HS-27A (cell line): ENCODE results near the gene STIMATE.

Experiments
- DNase-seq: peaks from one replicate; pipeline ENCODE4 v3.0.0-alpha.2; 2012; ENCODE audit warnings: low read depth, missing footprints

The STIMATE gene

GRCh38 chr3:52897130-52898122 is at the start of gene STIMATE:
Gene STIMATE, minus strand, starts transcription at chr3:52897548. Its CDS starts 98 bp downstream, at chr3:52897450.
- DNase-seq, result peak; percentile 40

- DNase-seq, result no peak
Measured at GRCh38 chr3:52939600-52939999, 42.3 kb upstream of the STIMATE start.

GRCh38 chr3:52934630-52935530 is 37.5 kb upstream of the STIMATE start:
- DNase-seq, result peak; percentile 5

DNA sequence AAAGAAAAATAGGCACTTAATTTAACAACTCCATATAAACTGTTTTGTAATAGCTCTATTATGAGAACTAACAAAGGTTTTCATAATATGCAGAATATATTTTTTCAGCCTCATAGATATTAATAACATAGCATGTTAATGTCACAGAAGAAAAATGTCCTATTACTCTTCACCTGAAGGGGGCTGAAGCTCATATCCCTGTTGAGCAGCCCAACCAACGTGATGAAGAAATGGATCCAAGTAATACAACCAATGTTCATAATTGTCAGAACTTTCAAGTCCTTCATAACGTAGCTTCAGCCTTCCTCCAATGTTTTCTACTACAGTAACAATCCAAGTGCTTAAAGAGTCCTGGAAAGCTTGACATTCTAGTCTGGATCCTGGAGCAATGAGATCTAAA is 34.5 kb upstream of the STIMATE start:
- DNase-seq, result no peak

GRCh38 chr3:52931328-52931727 is 34.0 kb upstream of the STIMATE start:
- DNase-seq, result no peak

DNA sequence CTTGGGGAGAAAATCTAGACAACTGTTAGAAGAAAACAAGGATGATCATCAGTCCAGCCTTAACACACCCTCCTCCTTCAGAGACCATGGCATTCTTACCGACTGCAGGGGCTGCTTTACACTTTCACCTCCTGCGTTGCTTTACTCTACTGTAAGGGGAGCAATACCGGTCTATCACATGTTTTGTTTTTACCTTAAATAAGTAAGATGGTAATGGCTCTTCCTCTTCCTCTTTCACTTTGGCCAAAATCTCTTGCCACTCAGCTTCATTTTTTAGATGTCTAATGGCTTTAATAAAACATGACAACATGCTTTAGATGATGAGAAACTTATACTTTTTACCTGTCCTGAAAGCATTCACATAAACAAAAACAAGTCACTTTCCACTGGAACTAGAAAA is 33.4 kb upstream of the STIMATE start:
- no peak for DNase-seq

DNA sequence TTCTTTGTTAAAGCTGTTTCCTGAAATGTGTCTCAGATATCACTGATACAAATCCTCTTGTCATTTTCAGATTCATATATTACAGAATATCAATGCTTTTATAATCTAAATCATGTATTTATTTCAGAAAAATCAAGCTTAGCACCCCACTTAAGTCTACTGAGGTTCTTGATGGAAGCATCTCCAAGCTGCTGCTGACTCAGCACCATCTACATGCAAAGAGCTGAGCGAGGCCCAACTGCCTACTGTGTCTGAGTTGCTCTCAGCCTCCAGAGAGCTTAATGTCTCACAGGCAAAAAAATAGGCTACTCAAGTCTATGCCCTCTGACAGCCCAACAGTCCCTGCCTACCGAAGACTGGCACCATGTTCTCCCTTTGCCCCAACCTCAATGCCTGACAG is 29.2 kb upstream of the STIMATE start:
- DNase-seq, result no peak

DNA sequence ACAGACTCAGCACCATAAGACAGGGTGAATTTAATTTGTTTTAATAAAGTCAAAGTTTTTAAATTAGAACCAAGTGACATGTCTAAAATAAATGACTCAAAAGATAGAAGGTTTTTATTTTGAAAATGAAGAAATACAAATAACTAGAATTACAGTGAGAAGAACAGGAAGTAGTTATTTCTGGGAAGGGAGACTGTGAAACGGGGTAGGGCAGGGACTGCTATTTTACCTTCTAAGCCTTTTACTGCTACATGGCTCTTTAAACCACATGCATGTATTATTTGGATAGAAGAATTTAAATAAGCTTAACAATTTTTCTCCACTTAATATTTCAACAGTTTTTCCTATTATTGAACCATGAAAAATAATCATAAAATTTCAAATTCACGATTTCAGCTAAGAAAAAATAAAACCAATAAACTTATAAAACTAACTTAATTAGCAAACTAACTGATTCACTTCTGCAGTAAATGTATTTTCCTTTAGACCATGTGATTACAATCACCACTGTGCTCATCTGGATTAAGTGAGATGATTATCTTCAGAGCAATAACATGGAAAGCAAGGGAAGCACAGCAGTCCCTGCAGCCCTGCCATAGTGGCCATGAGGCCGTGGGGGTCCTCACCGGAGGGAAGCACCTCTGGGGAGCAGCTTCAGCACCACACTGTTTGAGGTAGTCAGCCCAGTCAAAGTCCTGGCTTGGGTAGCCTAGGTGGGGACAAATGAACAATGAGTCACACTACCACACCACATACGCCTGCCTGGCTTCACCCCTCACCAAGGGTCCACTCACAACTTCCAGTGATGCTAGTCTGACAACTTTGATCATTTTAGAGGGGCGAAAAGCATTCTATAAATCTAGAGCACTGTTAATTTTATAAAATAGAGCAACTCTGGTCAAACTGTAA is 28.3 kb upstream of the STIMATE start:
- DNase-seq, result no peak

DNA sequence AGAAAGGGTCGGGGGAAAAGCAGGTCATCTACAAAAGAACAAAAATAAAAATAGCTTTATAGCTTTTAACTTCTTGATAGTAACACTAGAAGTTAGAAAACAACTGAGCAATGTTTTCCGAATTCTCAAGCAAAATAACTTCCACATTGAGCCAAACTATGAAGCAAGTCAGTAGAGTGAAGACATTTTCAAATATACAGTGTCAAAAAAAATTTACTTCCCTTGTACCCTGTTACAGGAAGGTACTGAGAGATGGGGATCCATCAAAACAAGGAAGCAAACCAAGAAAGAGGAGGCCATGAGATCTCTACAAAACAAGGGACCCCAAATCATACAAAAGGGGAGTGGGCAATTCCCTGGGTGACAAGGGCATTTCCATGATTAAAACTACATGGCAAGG is 26.6 kb upstream of the STIMATE start:
- DNase-seq, result no peak

GRCh38 chr3:52920841-52921240 is 23.5 kb upstream of the STIMATE start:
- DNase-seq, result no peak

- DNase-seq, result no peak
Measured at GRCh38 chr3:52917044-52917443, 19.7 kb upstream of the STIMATE start.

- no peak for DNase-seq
Measured at GRCh38 chr3:52915294-52915693, 17.9 kb upstream of the STIMATE start.

- no peak for DNase-seq
Measured at GRCh38 chr3:52912885-52913731, 15.8 kb upstream of the STIMATE start.

DNA sequence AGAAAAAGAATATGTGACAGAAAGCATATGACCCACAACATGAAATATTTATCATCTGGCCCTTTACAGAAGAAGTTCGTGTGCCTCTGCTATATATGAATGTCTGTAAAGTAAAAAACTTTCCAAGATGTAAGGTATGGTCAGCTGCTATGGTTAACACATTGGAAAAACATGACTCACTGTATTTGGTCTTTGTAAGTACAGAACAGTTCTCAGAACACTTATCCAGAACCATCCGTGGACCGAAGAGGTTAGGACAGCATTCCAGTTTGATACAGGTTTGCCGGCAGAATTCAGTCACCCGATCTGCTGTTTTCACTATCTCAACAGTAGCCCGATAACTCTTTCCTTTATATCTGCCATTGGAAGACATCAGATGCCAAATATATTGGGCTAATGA is 13.5 kb upstream of the STIMATE start:
- no peak for DNase-seq

GRCh38 chr3:52907497-52907896 is 10.1 kb upstream of the STIMATE start:
- no peak for DNase-seq

DNA sequence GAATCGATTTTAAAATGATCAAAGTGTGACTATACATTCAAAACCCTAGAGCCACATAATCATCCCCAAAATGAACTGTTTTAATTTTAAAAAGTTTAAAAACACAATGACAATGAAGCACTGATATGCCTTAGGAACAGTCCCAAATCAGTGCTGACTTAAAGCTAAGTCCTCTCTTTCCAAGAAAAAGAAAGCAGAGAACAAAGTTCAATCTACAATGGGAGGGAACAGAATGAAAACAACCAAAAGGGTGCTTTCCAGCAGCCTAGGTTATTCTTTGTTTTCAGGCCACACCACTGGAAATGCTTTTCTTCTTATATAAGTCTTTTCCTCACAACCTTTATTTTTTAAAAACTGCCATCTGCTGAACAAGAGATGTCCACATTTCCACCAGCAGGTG is 7.2 kb upstream of the STIMATE start:
- no peak for DNase-seq

DNA sequence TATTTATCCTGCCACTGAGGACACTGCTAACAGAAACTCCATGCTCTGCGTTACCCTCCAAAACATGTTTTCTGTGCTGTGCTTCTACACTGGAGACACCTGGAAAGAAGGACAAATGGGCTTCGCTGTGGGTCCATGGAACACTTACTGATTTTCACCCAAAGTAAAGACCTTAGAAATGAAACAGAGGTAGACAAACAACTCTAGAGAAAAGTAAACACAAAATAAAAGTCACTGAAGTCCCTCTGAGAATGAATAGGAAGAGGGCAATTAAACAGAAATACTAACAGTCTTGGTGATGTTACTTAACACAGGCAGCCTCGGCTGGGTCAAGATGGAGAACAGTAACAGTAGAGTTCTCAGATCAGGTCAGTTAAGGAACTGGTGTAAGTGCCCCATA is 6.7 kb upstream of the STIMATE start:
- no peak for DNase-seq

DNA sequence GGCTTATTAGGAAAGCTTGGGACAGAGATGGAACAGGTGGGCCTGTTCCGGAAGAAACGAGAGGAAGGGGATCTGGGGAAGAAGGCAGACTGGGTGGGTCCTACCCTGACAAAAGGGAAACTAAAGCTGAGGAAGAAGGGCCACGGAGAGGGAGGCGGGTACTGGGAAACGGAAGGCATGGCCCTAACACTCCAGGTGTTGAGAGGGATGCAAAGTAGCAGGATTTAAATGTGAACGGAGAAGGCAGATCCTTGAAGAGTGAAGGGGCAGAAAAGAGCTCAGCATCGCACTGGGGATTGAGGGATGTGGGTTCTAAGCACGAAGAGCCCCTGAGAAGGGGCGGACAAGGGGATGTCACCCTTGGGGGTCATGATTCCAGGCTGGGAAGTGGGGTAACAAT is 735 bp downstream of the STIMATE start:
- DNase-seq, result no peak

DNA sequence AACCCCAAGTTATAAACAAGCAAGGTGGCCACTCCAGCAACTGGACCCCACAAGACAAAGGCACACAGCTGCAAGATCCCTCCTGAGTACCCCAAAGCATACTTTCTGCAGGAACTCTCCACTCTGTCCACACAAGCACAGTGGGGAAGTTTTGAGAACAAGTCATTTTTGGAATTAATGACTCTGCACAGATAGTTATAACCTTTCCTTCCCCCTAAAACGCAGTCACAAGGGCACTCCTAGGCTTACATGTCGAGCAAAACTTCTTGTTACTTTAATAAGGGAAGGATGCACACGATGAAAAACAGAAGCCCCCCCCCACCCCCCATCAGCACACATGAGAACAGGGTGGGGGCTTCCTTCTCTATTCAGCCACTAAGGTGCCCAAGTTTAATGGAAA is 1.2 kb downstream of the STIMATE start:
- no peak for DNase-seq

GRCh38 chr3:52895418-52895817 is 1.9 kb downstream of the STIMATE start:
- no peak for DNase-seq

DNA sequence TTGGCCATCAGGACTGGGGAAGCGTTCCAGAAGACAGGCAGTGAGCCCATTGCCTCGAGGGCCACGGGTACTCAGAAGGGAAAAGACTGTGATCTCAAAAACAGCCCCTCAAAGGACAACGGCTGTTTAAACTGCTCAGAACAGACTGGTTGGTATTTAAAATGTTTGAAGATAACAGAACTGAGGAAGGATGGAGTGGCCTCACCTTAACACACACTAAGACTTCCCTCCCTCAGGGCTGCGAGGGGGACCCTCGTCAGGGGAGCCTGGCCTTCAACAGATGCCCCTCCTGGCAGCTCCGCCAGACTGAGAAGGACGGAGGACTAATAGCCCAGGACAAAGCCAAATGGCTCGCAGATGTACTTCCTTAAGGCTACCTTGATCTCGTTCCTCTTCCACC is 2.6 kb downstream of the STIMATE start:
- no peak for DNase-seq
